Stomach (tissue), 4 donors: ENCODE results near the gene AADAC.

Source experiments
- EP300 ChIP-seq: sonication (generic); formaldehyde crosslinking; IDR thresholded peaks from one replicate; pipeline ENCODE4 v1.6.1; 2017; ENCODE audit warnings: antibody characterized with exemption
- POLR2A ChIP-seq, 4 donors: fragments of 450-650 bp; IDR thresholded peaks; one replicate each; pipeline ENCODE4 v1.6.1; 2016; ENCODE audit warnings: antibody characterized with exemption in 4 of 4, control low read depth in 2 of 4, mild to moderate bottlenecking in 1 of 4, moderate library complexity in 1 of 4
- POLR2AphosphoS5 ChIP-seq, 3 donors: sonication (generic); formaldehyde crosslinking; IDR thresholded peaks; one replicate each; pipeline ENCODE4 v1.6.1; 2016; ENCODE audit warnings: antibody characterized with exemption in 3 of 3
- TF ChIP-seq, protein P1 (sequence below), 7 experiments: fragments of 450-650 bp in 4 of 7; fragments of 200-600 bp in 3 of 7; sonication (generic) in 3 of 7; IDR thresholded peaks; one replicate each; pipeline ENCODE4 v1.5.1; 2016 to 2019; ENCODE audit warnings: antibody characterized with exemption in 7 of 7, control low read depth in 2 of 7, mild to moderate bottlenecking in 1 of 7

DNA sequence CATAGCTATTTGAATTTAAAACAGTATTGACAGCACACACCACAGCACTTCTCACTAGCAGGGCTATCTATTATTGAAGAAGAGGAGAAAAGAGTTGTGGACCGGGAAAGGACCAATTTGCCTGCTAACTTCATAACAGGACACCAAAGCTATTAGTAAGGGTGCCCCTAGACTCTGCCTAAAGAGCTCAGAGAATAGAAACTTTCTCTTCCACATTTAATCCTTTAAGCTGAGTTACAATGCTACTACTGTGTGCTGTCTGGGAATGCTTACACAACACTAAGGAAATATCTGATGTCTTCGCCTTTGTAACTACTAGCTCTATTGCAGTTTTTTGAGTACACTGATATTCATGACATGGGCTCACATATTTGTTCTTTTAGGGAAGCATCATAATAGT, 13.5 kb upstream of the AADAC start:
- TF ChIP-seq, protein P1, sequence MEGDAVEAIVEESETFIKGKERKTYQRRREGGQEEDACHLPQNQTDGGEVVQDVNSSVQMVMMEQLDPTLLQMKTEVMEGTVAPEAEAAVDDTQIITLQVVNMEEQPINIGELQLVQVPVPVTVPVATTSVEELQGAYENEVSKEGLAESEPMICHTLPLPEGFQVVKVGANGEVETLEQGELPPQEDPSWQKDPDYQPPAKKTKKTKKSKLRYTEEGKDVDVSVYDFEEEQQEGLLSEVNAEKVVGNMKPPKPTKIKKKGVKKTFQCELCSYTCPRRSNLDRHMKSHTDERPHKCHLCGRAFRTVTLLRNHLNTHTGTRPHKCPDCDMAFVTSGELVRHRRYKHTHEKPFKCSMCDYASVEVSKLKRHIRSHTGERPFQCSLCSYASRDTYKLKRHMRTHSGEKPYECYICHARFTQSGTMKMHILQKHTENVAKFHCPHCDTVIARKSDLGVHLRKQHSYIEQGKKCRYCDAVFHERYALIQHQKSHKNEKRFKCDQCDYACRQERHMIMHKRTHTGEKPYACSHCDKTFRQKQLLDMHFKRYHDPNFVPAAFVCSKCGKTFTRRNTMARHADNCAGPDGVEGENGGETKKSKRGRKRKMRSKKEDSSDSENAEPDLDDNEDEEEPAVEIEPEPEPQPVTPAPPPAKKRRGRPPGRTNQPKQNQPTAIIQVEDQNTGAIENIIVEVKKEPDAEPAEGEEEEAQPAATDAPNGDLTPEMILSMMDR (IDR thresholded peaks at IDR 0.05): no peak
- no peak for TF ChIP-seq POLR2AphosphoS5 (IDR thresholded peaks at IDR 0.05)
- TF ChIP-seq POLR2A (IDR thresholded peaks at IDR 0.05): no peak
- TF ChIP-seq EP300: no peak
